B cell (primary cell): ENCODE measurements around the gene NIPSNAP3A. TPM values are rescaled to one million over a fixed set of nuclear protein-coding genes. Genes with fewer than 3 reads are reported as not detected.
A peak's percentile ranks its signal among the peaks of the same experiment; 100 is the strongest.

ENCODE experiments used
- ATAC-seq: fragments of 200-7000 bp; cut with Tn5 transposase; one replicate; pipeline ENCODE4 v1.10.0; 2021; ENCODE audit warnings: low read depth, mild to moderate bottlenecking, moderate number of reproducible peaks, moderate library complexity
- CTCF ChIA-PET: fragments of 350-600 bp; sonication (Branson Sonifier 250); formaldehyde crosslinking; loops from one replicate; lab custom pipeline; 2021; ENCODE audit warnings: antibody characterized with exemption, inconsistent platforms; lab: Charles Lee
- POLR2A ChIA-PET: fragments of 350-600 bp; sonication (Branson Sonifier 250); formaldehyde crosslinking; loops from one replicate; lab custom pipeline; 2021; ENCODE audit warnings: antibody characterized with exemption; lab: Charles Lee
- DNase-seq: peaks from one replicate; pipeline ENCODE4 v3.0.0; 2013
- H2AFZ ChIP-seq: 2 replicates; pipeline ENCODE4 v1.6.1; 2012; ENCODE audit warnings: mild to moderate bottlenecking, low read depth, low read length; ENCODE audit not compliant: insufficient read depth, poor library complexity, severe bottlenecking
- H3K27ac ChIP-seq, 2 donors: 1 replicate in 1 of 2; 2 replicates in 1 of 2; pipeline ENCODE4 v1.5.1; 2012 to 2013; ENCODE audit warnings: low read length in 2 of 2, mild to moderate bottlenecking in 2 of 2, moderate library complexity in 1 of 2
- H3K27me3 ChIP-seq, 4 experiments: fragments of 200-600 bp in 1 of 4; sonication (generic) in 1 of 4; replicated peaks in 1 of 4; 1 replicate in 2 of 4; 2 replicates in 2 of 4; pipeline versions ENCODE4 v1.6.1 to v1.7.0; 2013 to 2016; ENCODE audit warnings: low read length in 3 of 4, mild to moderate bottlenecking in 2 of 4, mixed read lengths in 1 of 4, moderate library complexity in 1 of 4; ENCODE audit not compliant: insufficient read depth in 4 of 4, control insufficient read depth in 3 of 4; ENCODE audit errors: control extremely low read depth in 1 of 4
- H3K36me3 ChIP-seq, 2 experiments: replicated peaks in 1 of 2; 1 replicate in 1 of 2; 2 replicates in 1 of 2; pipeline versions ENCODE4 v1.6.1 to v1.7.1; 2013; ENCODE audit warnings: low read length in 1 of 2; ENCODE audit not compliant: insufficient read depth in 2 of 2, control insufficient read depth in 1 of 2; ENCODE audit errors: control extremely low read depth in 1 of 2, extremely low read depth in 1 of 2
- H3K4me1 ChIP-seq, 2 donors: fragments of 200-600 bp in 1 of 2; sonication (generic) in 1 of 2; 1 replicate in 1 of 2; 2 replicates in 1 of 2; pipeline versions ENCODE4 v1.5.1 to v1.6.1; 2013 to 2017; ENCODE audit warnings: low read length in 2 of 2; ENCODE audit not compliant: control insufficient read depth in 2 of 2, insufficient read depth in 2 of 2
- H3K4me2 ChIP-seq: replicated peaks from 2 replicates; pipeline ENCODE3; 2012; ENCODE audit warnings: mild to moderate bottlenecking, low read depth, low read length; ENCODE audit not compliant: poor library complexity, severe bottlenecking
- H3K4me3 ChIP-seq, 5 experiments: fragments of 200-600 bp in 1 of 5; sonication (generic) in 1 of 5; 1 replicate in 3 of 5; 2 replicates in 2 of 5; pipeline versions ENCODE4 v1.5.1 to v1.7.0; 2011 to 2016; ENCODE audit warnings: low read length in 4 of 5, mild to moderate bottlenecking in 4 of 5, low read depth in 2 of 5, control low read depth in 1 of 5, moderate library complexity in 1 of 5; ENCODE audit not compliant: insufficient read depth in 1 of 5; ENCODE audit errors: control extremely low read depth in 1 of 5, extremely low read depth in 1 of 5
- H3K79me2 ChIP-seq: fragments of 200-600 bp; sonication (generic); one replicate; pipeline ENCODE4 v1.6.0; 2016; ENCODE audit warnings: low read length; ENCODE audit not compliant: control insufficient read depth, insufficient read depth
- H3K9ac ChIP-seq: fragments of 200-600 bp; sonication (generic); 2 replicates; pipeline ENCODE4 v1.6.1; 2017; ENCODE audit warnings: mild to moderate bottlenecking, low read length, moderate library complexity
- H3K9me3 ChIP-seq, 3 donors: one replicate each; pipeline versions ENCODE4 v1.6.1 to v1.7.1; 2013; ENCODE audit warnings: low read length in 2 of 3; ENCODE audit not compliant: control insufficient read depth in 2 of 3, insufficient read depth in 1 of 3; ENCODE audit errors: control extremely low read depth in 1 of 3
- H4K20me1 ChIP-seq: 2 replicates; pipeline ENCODE4 v1.6.0; 2012; ENCODE audit warnings: mild to moderate bottlenecking, low read length; ENCODE audit not compliant: insufficient read depth, control insufficient read depth, poor library complexity, severe bottlenecking
- H3K27ac Mint-ChIP-seq: one replicate; pipeline ENCODE4 v1.8.0; 2021; ENCODE audit warnings: mixed read lengths
- H3K27me3 Mint-ChIP-seq: one replicate; pipeline ENCODE4 v1.8.0; 2021; ENCODE audit warnings: mixed read lengths
- H3K4me1 Mint-ChIP-seq: one replicate; pipeline ENCODE4 v1.8.0; 2021; ENCODE audit warnings: mixed read lengths
- H3K4me3 Mint-ChIP-seq: one replicate; pipeline ENCODE4 v1.8.0; 2021; ENCODE audit warnings: mixed read lengths
- H3K9me3 Mint-ChIP-seq: one replicate; pipeline ENCODE4 v1.8.0; 2022; ENCODE audit warnings: mixed read lengths; ENCODE audit not compliant: insufficient read depth
- EZH2 ChIP-seq: IDR thresholded peaks from 2 replicates; pipeline ENCODE4 v1.6.1; 2012; ENCODE audit warnings: borderline replicate concordance, low read depth, mild to moderate bottlenecking, moderate library complexity, low read length; ENCODE audit not compliant: insufficient read depth, poor library complexity, severe bottlenecking
- WGBS: methylation state at CpG from one replicate; pipeline ENCODE4 v1.1.5; 2013; ENCODE audit warnings: missing lambda C conversion rate; ENCODE audit not compliant: insufficient coverage; 5-methylcytosine and 5-hydroxymethylcytosine counted together
- intact Hi-C: fragments of 100-400 bp; cut with micrococcal nuclease; formaldehyde crosslinking; loops from one replicate; pipeline ENCODE4 v1.10.0; 2022
- polyA plus RNA-seq: library from polyadenylated mRNA; depleted of rRNA; stranded (reverse); fragments of >200 nt; gene quantifications from 2 replicates; pipeline ENCODE4 v1.2.3, GENCODE V29; 2012
- total RNA-seq, 2 donors: library from RNA; stranded (reverse); fragments of 120-200 nt in 1 of 2; gene quantifications; 1 replicate in 1 of 2; 2 replicates in 1 of 2; pipeline versions ENCODE4 v1.2.3 to v1.2.4, GENCODE V29; 2013 to 2022
- TF ChIP-seq, protein P1 (sequence below): fragments of 200-600 bp; IDR thresholded peaks from one replicate; pipeline ENCODE4 v1.8.0; 2022; ENCODE audit warnings: antibody characterized with exemption, mild to moderate bottlenecking

The NIPSNAP3A gene
- total and polyA plus RNA-seq, 2 donors (not counting 1 experiment from before 2014, with no cell fraction given): 9.4 to 23.6 TPM

DNA sequence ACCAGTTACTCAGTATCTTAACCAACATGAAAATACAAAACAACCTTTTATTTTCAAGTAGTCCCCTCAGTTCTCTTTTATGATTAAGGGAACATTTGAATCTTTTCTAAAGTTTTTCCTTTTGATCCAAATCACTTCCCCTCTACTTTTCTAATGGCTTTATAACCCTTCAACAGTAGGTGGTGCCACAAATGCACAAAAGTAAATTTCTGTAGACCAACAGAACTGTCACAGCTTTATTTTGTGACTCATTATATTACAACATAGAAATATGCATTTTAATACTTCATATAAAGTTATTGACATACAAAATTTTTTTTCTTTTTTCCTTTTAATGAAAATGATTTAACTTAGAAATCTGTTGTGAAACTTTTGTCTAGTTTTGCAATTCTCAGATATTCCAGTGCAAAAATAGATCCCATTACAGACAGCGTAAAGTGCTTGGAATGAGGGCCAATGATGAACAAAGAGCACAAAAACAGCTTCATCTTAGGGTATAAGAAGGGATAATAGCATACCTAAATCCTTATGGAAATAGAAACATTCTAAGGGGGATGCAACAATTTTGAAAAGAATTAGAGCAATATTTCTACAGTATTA, 33.4 kb downstream of the NIPSNAP3A start:
- no peak for TF ChIP-seq EZH2
- TF ChIP-seq, protein P1, sequence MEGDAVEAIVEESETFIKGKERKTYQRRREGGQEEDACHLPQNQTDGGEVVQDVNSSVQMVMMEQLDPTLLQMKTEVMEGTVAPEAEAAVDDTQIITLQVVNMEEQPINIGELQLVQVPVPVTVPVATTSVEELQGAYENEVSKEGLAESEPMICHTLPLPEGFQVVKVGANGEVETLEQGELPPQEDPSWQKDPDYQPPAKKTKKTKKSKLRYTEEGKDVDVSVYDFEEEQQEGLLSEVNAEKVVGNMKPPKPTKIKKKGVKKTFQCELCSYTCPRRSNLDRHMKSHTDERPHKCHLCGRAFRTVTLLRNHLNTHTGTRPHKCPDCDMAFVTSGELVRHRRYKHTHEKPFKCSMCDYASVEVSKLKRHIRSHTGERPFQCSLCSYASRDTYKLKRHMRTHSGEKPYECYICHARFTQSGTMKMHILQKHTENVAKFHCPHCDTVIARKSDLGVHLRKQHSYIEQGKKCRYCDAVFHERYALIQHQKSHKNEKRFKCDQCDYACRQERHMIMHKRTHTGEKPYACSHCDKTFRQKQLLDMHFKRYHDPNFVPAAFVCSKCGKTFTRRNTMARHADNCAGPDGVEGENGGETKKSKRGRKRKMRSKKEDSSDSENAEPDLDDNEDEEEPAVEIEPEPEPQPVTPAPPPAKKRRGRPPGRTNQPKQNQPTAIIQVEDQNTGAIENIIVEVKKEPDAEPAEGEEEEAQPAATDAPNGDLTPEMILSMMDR: peak; percentile 69

DNA sequence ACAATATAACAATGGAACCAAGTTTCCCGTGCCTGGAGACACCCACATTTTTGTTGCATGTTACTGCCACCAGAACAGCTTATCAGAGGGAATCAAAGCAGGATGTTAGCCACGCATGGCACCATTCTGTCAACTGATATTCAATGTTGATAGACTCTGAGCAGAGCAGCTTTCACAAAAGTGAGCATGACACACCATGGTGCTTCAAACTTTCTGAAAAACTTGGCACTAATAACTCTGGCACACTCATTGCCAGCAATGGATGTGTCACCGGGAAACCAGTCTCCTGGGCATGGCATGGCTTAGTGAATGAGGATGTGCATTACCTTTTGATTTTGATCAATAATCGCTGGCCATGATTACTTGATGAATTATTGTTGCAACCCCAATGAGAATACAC, 36.1 kb downstream of the NIPSNAP3A start:
- no peak overlapping the region for H3K27ac Mint-ChIP-seq
- CTCF ChIA-PET: interaction anchor here (0.6 to 0.8 kb wide), 2 partner anchors 96 to 632 kb away, joined by 3 read pairs; no protein-coding TSS in a partner anchor
- Histone ChIP-seq H3K27ac (no peak overlapping the region), H3K9me3 (no peaks in the 10 kb centered on the region), H4K20me1 (no peaks in the 10 kb centered on the region), H3K9ac (no peak overlapping the region), H3K4me3 (no peak overlapping the region), H2AFZ (no peak overlapping the region), H3K4me1 (peaks cover 9 to 28% of the 10 kb centered on the region in 2 donors), H3K79me2 (no peaks in the 10 kb centered on the region), H3K4me2 (peak overlapping the region; percentile 49), H3K27me3 (no peaks in the 10 kb centered on the region), H3K36me3 (peaks cover 3 to 39% of the 10 kb centered on the region in 2 experiments)
- peaks cover 32% of the 10 kb centered on the region for H3K4me1 Mint-ChIP-seq
- DNase-seq (no peak), ATAC-seq (no peak)
- intact Hi-C loops: loop anchor here (5.0 kb wide), 1 partner anchor 79 kb away; no protein-coding TSS in a partner anchor
- 100% methylated on average over 2 of the region's 4 CpGs for WGBS
- H3K9me3 Mint-ChIP-seq: no peaks in the 10 kb centered on the region
- TF ChIP-seq EZH2: no peak
- TF ChIP-seq, protein P1: no peak
- POLR2A ChIA-PET: no interaction called here
- H3K27me3 Mint-ChIP-seq: no peaks in the 10 kb centered on the region
- no peak overlapping the region for H3K4me3 Mint-ChIP-seq

More for the DNA sequence above, 33.4 kb downstream of the NIPSNAP3A start:
- H3K4me1 Mint-ChIP-seq: peaks cover 35% of the 10 kb centered on the region
- H3K4me3 Mint-ChIP-seq: no peak overlapping the region
- H3K27ac Mint-ChIP-seq: peak overlapping the region; percentile 7
- Histone ChIP-seq H2AFZ (no peak overlapping the region), H3K27me3 (no peaks in the 10 kb centered on the region), H3K27ac (no peak overlapping the region), H3K4me2 (no peak overlapping the region), H3K9ac (no peak overlapping the region), H4K20me1 (no peaks in the 10 kb centered on the region), H3K9me3 (no peaks in the 10 kb centered on the region), H3K4me1 (peaks cover 26 to 43% of the 10 kb centered on the region in 2 donors), H3K4me3 (no peak overlapping the region), H3K36me3 (peaks cover 0 to 19% of the 10 kb centered on the region in 2 experiments), H3K79me2 (no peaks in the 10 kb centered on the region)
- WGBS: no CpG with 5 or more reads among the region's 1 CpG
- peak; percentile 30 for DNase-seq
- ATAC-seq: no peak
- no peaks in the 10 kb centered on the region for H3K27me3 Mint-ChIP-seq
- ChIA-PET CTCF (interaction anchor here (0.9 to 2.3 kb wide), 13 partner anchors 9 to 639 kb away, joined by 3 to 9 read pairs (median 5); partner anchors contain the start of gene NIPSNAP3B), POLR2A (interaction anchor here (1.2 kb wide), 1 partner anchor 34 kb away, joined by 3 read pairs; the partner anchor contains the start of gene NIPSNAP3A)
- no peaks in the 10 kb centered on the region for H3K9me3 Mint-ChIP-seq
- intact Hi-C loops: loop anchor here (1.0 to 5.0 kb wide), 3 partner anchors 81 to 634 kb away; no protein-coding TSS in a partner anchor
